Smooth muscle cell (in vitro differentiated cells): ENCODE results near the gene ZNF518B. TPM values are rescaled to one million over a fixed set of nuclear protein-coding genes. Genes with fewer than 3 reads are reported as not detected.

ENCODE experiments used
- DNase-seq: peaks from one replicate; lab custom pipeline; 2025; ENCODE audit not compliant: unreplicated experiment; lab: John Stamatoyannopoulos, UW
- H2AFZ ChIP-seq: fragments of 200-600 bp; sonication (generic); 2 replicates; pipeline ENCODE4 v1.6.0; 2016; ENCODE audit warnings: antibody characterized with exemption, low read depth, mild to moderate bottlenecking
- H3F3A ChIP-seq: fragments of 200-600 bp; sonication (generic); 2 replicates; pipeline ENCODE4 v1.6.0; 2017; ENCODE audit warnings: antibody characterized with exemption, low read depth
- H3K27ac ChIP-seq: fragments of 200-600 bp; sonication (generic); 2 replicates; pipeline ENCODE4 v1.5.1; 2016; ENCODE audit warnings: low read depth, mild to moderate bottlenecking
- H3K27me3 ChIP-seq: fragments of 200-600 bp; sonication (generic); 2 replicates; pipeline ENCODE4 v1.6.1; 2016; ENCODE audit warnings: low read depth, mild to moderate bottlenecking
- H3K36me3 ChIP-seq: fragments of 200-600 bp; sonication (generic); 2 replicates; pipeline ENCODE4 v1.5.1; 2016; ENCODE audit warnings: low read depth
- H3K4me1 ChIP-seq: fragments of 200-600 bp; sonication (generic); 2 replicates; pipeline ENCODE4 v1.5.1; 2016; ENCODE audit warnings: low read depth
- H3K4me2 ChIP-seq: fragments of 200-600 bp; sonication (generic); 2 replicates; pipeline ENCODE4 v1.6.0; 2016; ENCODE audit warnings: mild to moderate bottlenecking
- H3K4me3 ChIP-seq: fragments of 200-600 bp; sonication (generic); 2 replicates; pipeline ENCODE4 v1.5.1; 2016; ENCODE audit warnings: mild to moderate bottlenecking
- H3K79me2 ChIP-seq: fragments of 200-600 bp; sonication (generic); 2 replicates; pipeline ENCODE4 v1.6.0; 2016; ENCODE audit warnings: low read depth, mild to moderate bottlenecking
- H3K9ac ChIP-seq: fragments of 200-600 bp; sonication (generic); 2 replicates; pipeline ENCODE4 v1.6.0; 2016; ENCODE audit warnings: low read depth
- H3K9me3 ChIP-seq: fragments of 200-600 bp; sonication (generic); replicated peaks from 2 replicates; pipeline ENCODE4 v1.5.1; 2016; ENCODE audit warnings: low read depth
- H4K20me1 ChIP-seq: fragments of 200-600 bp; sonication (generic); 2 replicates; pipeline ENCODE4 v1.6.0; 2016; ENCODE audit warnings: low read depth
- WGBS: methylation state at CpG from one replicate; pipeline ENCODE4 v1.1.7; 2016; ENCODE audit warnings: low lambda C conversion rate; 5-methylcytosine and 5-hydroxymethylcytosine counted together
- polyA plus RNA-seq: library from polyadenylated mRNA; unstranded; fragments of >200 nt; fragmentation: Nextera tagmentation; extraction: Ambion mirVana; gene quantifications from 2 replicates; pipeline ENCODE4 v1.2.1, GENCODE V29; 2016
- total RNA-seq: library from RNA; depleted of rRNA; stranded (reverse); fragments of >200 nt; gene quantifications from 2 replicates; pipeline ENCODE4 v1.2.3, GENCODE V29; 2014
- TF ChIP-seq, protein P1 (sequence below): fragments of 200-600 bp; sonication (generic); IDR thresholded peaks from 2 replicates; pipeline ENCODE4 v1.5.1; 2017; ENCODE audit warnings: borderline replicate concordance, mild to moderate bottlenecking, antibody characterized with exemption; ENCODE audit not compliant: insufficient read depth, poor library complexity, severe bottlenecking

The ZNF518B gene
- total and polyA plus RNA-seq, 2 experiments from 2014 or later = 14.1 to 119 TPM

- no peak overlapping the region for H3K27ac ChIP-seq
- TF ChIP-seq, protein P1, sequence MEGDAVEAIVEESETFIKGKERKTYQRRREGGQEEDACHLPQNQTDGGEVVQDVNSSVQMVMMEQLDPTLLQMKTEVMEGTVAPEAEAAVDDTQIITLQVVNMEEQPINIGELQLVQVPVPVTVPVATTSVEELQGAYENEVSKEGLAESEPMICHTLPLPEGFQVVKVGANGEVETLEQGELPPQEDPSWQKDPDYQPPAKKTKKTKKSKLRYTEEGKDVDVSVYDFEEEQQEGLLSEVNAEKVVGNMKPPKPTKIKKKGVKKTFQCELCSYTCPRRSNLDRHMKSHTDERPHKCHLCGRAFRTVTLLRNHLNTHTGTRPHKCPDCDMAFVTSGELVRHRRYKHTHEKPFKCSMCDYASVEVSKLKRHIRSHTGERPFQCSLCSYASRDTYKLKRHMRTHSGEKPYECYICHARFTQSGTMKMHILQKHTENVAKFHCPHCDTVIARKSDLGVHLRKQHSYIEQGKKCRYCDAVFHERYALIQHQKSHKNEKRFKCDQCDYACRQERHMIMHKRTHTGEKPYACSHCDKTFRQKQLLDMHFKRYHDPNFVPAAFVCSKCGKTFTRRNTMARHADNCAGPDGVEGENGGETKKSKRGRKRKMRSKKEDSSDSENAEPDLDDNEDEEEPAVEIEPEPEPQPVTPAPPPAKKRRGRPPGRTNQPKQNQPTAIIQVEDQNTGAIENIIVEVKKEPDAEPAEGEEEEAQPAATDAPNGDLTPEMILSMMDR = no peak
- 78% methylated on average over 8 of the region's 8 CpGs for WGBS
Measured at GRCh38 chr4:10459305-10459704, 2.1 kb upstream of the ZNF518B start.

DNA sequence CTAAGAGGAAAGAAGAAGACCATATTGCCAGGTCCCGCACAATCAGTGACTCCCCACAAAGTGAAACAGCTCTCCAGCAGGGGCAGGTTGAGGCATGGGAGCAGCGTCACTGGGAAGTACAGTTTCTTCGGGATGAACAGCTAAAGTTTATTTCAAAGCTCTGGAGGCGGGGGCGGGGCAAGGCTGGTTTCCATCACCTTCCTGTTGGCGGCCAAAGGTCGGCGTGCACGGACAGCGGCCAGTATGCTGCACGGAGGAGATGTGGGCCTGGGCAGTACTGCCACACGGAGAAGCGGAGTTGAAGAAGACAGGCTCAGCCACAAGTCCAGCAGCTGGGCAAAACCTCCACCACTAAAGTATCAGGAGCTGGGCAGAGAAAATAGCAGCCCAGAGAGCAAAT is 951 bp upstream of the ZNF518B start:
- TF ChIP-seq, protein P1 = no peak
- no peak overlapping the region for H2AFZ ChIP-seq
- H3K36me3 ChIP-seq = peaks cover 7% of the 10 kb centered on the region
- H3F3A ChIP-seq = peaks cover 5% of the 10 kb centered on the region
- no peak overlapping the region for H3K4me3 ChIP-seq
- H3K27me3 ChIP-seq = peaks cover 12% of the 10 kb centered on the region
- peaks cover 33% of the 10 kb centered on the region for H3K79me2 ChIP-seq
- peak overlapping the region; percentile 97 for H3K4me2 ChIP-seq
- no peak overlapping the region for H3K9ac ChIP-seq
- no peak for DNase-seq
- H3K9me3 ChIP-seq = no peaks in the 10 kb centered on the region
- 62% methylated on average over 13 of the region's 13 CpGs for WGBS
- no peak overlapping the region for H3K27ac ChIP-seq
- peaks cover 29% of the 10 kb centered on the region for H4K20me1 ChIP-seq
- H3K4me1 ChIP-seq = peaks cover 12% of the 10 kb centered on the region

More at GRCh38 chr4:10459305-10459704, 2.1 kb upstream of the ZNF518B start:
- Histone ChIP-seq H3K4me3 (no peak overlapping the region), H3K79me2 (peaks cover 23% of the 10 kb centered on the region), H2AFZ (no peak overlapping the region), H3F3A (peaks cover 5% of the 10 kb centered on the region), H4K20me1 (peaks cover 17% of the 10 kb centered on the region), H3K9ac (no peak overlapping the region), H3K9me3 (no peaks in the 10 kb centered on the region), H3K27me3 (peaks cover 12% of the 10 kb centered on the region), H3K4me2 (no peak overlapping the region), H3K36me3 (peaks cover 2% of the 10 kb centered on the region), H3K4me1 (peaks cover 12% of the 10 kb centered on the region)
- DNase-seq = no peak

DNA sequence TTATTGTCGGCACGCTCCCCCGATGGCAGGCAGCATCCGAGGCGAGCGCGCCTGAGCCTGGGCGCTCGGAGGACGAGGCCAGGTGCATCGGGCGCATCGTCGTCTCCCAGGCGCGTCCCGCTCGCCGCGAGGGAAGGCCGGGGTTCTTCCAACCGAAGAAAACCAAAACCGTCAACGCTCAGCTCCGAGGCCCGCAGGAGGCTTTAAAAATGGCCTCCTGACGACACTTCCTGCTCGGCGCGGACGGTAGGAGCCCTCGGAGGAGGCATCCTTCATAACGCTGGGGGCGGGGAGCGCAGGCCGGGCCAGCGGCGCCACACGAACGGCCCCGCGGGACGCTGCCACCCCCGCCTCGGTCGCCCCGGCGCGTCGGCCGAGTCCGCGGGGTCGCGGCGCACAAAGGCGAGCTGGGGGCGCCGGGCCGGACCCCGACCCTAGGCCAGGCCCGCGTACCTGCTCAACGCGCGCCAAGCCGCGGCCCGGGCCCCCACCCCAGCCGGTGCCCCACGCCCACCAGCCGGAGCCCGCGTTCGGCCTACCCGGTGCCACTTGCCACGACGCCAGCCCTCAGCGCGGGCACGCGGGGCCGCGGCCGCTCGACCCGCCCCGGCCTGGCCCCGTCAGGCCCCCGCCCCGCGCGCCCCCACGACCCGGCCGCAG is 501 bp downstream of the ZNF518B start:
- peak overlapping the region; percentile 80 for H3K27ac ChIP-seq
- DNase-seq = peak; percentile 25
- peak overlapping the region; percentile 100 for H2AFZ ChIP-seq
- H3K36me3 ChIP-seq = peaks cover 15% of the 10 kb centered on the region
- 2% methylated on average over 50 of the region's 96 CpGs for WGBS
- peak overlapping the region; percentile 78 for H3K4me3 ChIP-seq
- H3K9ac ChIP-seq = peak overlapping the region; percentile 92
- H3K9me3 ChIP-seq = no peaks in the 10 kb centered on the region
- TF ChIP-seq, protein P1 = no peak
- H4K20me1 ChIP-seq = peaks cover 43% of the 10 kb centered on the region
- peaks cover 12% of the 10 kb centered on the region for H3K4me1 ChIP-seq
- peak overlapping the region; percentile 97 for H3K4me2 ChIP-seq
- H3K79me2 ChIP-seq = peaks cover 34% of the 10 kb centered on the region
- H3K27me3 ChIP-seq = peaks cover 3% of the 10 kb centered on the region
- peaks cover 8% of the 10 kb centered on the region for H3F3A ChIP-seq

GRCh38 chr4:10456260-10456594 is 999 bp downstream of the ZNF518B start:
- peaks cover 15% of the 10 kb centered on the region for H3K36me3 ChIP-seq
- peak overlapping the region; percentile 97 for H3K4me2 ChIP-seq
- H2AFZ ChIP-seq = peak overlapping the region; percentile 100
- H4K20me1 ChIP-seq = peaks cover 48% of the 10 kb centered on the region
- H3K9me3 ChIP-seq = no peaks in the 10 kb centered on the region
- peaks cover 38% of the 10 kb centered on the region for H3K79me2 ChIP-seq
- TF ChIP-seq, protein P1 = no peak
- H3K9ac ChIP-seq = peak overlapping the region; percentile 92
- DNase-seq = no peak
- H3K4me3 ChIP-seq = peak overlapping the region; percentile 78
- no peaks in the 10 kb centered on the region for H3K27me3 ChIP-seq
- WGBS = 25% methylated on average over 11 of the region's 11 CpGs
- peaks cover 12% of the 10 kb centered on the region for H3K4me1 ChIP-seq
- peaks cover 8% of the 10 kb centered on the region for H3F3A ChIP-seq
- H3K27ac ChIP-seq = peak overlapping the region; percentile 80
